ENCODE data around the gene ZBTB20.

Gene ZBTB20

GRCh38 chr3:114456742-114457141, 690.3 kb downstream of the ZBTB20 start:
- in situ Hi-C loops (cut with HindIII; ENCODE audit: low sequenced_read_pairs) = no loop called here

GRCh38 chr3:114455432-114455831, 691.7 kb downstream of the ZBTB20 start:
- in situ Hi-C loops (cut with HindIII; ENCODE audit: low sequenced_read_pairs) = no loop called here

GRCh38 chr3:114454551-114455251, 692.4 kb downstream of the ZBTB20 start:
- in situ Hi-C loops (cut with HindIII; ENCODE audit: low sequenced_read_pairs) = no loop called here

DNA sequence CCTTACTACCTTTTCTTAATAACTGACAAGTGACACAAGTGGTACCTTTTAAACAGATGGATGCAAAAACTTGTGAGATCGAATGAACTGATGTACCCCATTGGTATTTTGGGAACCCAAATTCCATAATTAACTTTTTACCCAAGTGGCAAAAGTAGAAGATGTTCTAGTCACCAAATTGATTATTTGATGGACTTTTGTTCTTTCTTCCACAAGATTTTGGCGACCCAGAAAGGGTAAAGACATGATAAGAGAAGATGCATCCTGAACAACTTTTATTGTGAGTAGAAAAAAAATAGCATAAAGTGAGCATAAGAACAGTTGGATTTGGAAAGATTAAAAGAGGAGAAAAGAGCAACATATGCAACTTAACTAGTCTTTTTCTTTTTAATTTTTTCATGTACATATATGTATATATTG, 693.7 kb downstream of the ZBTB20 start:
- in situ Hi-C loops (cut with HindIII; ENCODE audit: low sequenced_read_pairs) = no loop called here

DNA sequence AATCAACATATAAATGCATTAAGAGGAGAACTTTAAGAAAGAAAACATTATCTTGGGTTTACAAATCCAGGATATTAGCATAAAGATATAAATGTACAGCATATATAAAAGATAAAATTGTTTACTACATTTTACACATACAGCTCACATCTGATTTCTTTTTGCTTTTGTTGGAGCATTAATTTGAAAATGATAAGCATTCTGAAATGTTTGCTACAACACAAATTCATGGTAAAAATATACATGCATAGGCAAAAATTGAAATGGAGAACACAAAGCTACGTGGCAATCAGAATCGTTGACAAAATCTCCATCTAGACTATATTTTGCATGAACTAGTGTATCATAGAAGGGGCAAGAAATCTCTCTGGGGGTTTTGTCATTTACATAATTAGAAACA, 694.2 kb downstream of the ZBTB20 start:
- in situ Hi-C loops (cut with HindIII; ENCODE audit: low sequenced_read_pairs) = no loop called here

DNA sequence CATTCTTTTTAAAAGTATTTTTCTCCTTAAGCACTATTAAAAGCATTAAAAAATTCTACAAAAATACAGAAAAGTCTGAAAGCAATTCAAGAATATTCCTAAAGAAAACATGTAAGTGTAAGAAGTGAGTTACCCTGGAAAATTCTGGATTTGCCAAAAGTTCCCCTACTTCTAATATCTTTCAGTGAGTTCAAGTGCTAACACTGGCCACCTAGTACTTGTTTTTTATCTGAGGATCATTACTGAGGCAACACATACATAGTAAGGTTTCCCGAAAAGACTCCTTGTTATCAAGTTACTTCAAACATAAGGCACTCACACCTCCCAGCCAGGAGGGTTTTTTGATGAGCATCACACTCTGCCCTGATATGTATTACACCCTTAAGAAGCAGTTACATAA, 694.8 kb downstream of the ZBTB20 start:
- in situ Hi-C loops (cut with HindIII; ENCODE audit: low sequenced_read_pairs) = no loop called here

DNA sequence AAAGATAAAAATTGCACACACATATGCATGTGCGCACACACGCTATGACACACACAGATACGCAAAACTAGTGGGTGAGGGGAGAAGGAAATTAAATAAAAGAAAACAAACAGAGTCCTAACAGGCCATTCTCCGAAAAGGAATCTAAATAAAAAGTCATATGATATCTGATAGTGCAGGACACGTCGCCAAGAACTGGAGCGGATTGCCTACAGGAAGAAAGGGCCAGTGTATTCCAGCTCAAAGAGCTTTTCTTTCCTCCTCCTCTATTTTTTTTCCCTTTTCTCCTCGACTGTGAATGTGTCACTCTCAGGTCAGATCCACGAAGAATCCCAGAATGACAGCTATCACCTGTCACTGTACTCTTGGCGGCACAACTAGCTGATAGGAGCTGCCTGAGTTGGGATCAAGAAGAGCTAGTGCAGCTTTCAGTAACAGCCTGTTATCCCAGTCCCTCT, 695.5 kb downstream of the ZBTB20 start:
- in situ Hi-C loops (cut with HindIII; ENCODE audit: low sequenced_read_pairs) = no loop called here

DNA sequence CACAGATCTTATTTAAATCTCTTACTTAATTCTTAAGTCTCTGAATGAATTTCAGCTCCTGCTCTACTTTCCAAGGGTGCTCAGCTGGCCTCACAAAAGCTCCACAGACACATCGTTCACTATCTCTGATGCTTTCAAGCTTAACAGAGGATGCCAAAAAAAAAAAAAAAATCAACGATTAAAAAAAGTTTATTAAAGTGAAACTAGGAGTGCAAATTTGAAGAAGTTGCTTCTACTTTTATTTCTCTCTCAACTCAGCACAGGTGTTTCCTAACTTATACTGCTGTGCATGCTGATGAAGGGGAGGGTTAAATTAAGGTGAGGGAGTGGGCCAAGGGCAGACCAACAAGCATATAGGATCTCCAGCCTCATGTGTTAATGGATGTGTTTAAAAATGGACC, 696.0 kb downstream of the ZBTB20 start:
- in situ Hi-C loops (cut with HindIII; ENCODE audit: low sequenced_read_pairs) = no loop called here

DNA sequence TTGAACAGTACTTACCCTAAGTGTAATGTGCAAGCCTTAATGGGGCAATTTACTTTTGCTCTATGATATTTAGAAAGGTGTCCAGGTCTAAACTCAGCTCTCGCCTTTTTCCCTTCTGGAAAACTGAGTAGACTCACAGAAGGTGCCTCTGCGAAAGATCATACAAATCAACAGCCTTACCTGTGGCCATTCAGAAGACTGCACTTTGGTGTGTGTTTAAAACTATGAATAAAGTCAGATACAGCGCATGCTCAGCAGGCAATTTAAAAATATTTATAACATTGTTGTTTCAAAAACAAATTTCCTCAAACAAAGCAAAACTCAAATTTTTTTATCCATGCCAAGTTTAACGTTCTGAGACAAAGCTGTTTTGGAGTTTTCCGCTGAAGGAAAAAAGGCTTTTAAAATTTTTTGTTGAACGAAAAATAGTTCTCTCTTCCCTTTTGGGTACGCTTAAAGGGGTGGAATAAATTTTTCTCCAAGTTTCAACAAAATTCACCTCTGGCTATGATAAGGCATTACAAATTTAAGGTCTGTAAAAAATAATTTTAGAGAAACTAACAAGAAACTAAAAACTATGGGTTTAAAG, 697.0 kb downstream of the ZBTB20 start:
- in situ Hi-C loops (cut with HindIII; ENCODE audit: low sequenced_read_pairs) = no loop called here

DNA sequence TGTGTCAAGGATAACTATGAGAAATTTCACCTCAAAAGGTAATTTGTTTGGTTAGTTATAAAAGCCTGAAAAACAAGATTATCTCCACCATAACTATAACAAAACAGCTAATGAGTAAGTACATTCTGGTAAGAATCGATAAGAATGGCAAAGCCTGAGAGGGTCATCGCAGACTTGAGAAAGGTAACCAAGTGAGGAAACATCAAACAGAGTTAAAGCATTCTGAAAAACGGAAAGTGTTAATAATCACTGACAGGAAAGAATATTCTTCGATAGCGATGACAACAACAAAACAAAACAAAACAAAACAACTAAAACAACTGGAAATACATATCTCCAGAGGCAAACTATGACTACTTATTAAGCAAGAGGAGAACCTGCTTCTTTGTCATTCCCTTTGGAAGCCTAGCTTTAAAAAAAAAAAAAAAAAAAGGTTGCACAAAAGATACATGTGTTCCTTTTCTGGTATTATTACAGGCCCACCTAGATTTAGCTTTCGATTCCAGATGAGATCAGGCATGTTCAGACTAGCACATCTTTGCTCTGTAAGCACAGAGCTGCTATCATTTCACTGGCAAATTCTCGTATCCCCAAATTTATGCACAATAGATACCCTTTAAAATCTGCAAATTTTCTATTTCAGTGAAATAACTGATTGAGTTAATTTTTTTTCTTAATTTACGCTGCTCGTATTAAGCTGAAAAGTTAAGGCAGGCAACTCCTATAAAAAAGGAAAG, 697.6 kb downstream of the ZBTB20 start:
- in situ Hi-C loops (cut with HindIII; ENCODE audit: low sequenced_read_pairs) = no loop called here

DNA sequence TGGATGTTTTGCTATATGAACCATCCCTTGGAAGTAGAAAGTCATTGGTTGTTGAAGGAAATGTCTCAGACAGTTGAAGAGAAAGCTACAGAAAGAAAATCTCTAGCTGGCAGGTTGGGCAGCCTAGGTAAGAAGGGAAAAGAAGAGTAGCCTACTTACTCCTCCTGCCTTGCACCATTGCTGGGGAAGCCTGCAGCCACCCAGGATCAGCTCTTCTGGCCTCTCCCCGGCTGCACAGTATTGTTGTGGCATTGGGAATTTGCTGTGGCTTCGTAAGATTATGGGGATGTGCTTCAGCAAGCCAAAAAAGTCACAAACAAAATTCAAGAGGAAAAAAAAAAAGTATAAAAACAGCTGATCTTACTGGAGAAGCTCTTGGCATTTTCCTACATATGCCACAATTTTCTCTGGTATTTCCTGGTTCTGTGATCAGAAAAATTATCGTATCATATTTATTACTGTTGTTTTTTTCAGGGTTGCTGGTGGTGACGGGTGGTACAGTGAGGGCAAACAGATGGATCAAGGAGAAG, 699.1 kb downstream of the ZBTB20 start:
- in situ Hi-C loops (cut with HindIII; ENCODE audit: low sequenced_read_pairs) = no loop called here

- in situ Hi-C loops (cut with HindIII; ENCODE audit: low sequenced_read_pairs) = no loop called here
These were observed 699.5 kb downstream of the ZBTB20 start for GRCh38 chr3:114447545-114447944.

DNA sequence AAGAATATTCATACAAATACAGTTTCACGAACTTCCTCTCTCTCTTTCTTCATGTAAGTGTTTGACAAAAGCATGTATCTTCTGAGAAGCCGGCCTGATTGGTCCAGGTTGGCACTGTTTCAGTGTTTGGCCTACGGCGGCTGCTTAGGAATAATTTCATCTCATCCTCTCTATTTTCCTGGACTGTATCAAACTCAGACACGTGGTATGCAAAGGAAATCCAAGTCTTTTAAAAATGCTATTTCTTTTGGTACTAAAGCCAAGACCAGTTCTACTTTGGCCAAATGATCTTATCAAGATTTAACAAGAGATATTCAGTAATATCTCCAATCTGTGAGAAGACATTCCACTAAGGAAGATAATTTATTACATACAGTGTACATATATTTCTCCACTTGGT, 700.5 kb downstream of the ZBTB20 start:
- in situ Hi-C loops (cut with HindIII; ENCODE audit: low sequenced_read_pairs) = no loop called here

GRCh38 chr3:114445233-114445632, 701.9 kb downstream of the ZBTB20 start:
- in situ Hi-C loops (cut with HindIII; ENCODE audit: low sequenced_read_pairs) = no loop called here

DNA sequence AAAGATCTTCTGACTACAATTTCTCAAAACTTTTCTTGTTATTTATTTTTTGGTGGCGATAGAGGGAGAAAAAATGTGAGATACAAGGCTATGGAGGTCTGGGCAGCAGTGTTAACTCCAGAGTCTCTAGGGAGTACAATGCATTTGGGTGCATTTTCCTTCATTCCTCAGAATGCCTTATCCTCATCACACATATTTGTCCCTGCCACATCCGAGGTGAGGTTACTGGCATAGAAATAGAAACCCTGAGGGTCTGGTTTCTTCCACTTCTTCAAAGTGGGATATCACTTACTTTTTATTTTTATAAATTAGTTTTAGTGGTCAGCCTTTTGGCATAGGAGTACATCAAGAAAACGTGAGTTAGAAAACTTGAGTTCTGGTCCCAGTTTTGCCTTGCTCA, 702.9 kb downstream of the ZBTB20 start:
- in situ Hi-C loops (cut with HindIII; ENCODE audit: low sequenced_read_pairs) = no loop called here

- in situ Hi-C loops (cut with HindIII; ENCODE audit: low sequenced_read_pairs) = no loop called here
These were observed 704.8 kb downstream of the ZBTB20 start for GRCh38 chr3:114442246-114442645.

- in situ Hi-C loops (cut with HindIII; ENCODE audit: low sequenced_read_pairs) = no loop called here
These were observed 705.7 kb downstream of the ZBTB20 start for GRCh38 chr3:114441386-114441785.

- in situ Hi-C loops (cut with HindIII; ENCODE audit: low sequenced_read_pairs) = no loop called here
These were observed 706.4 kb downstream of the ZBTB20 start for GRCh38 chr3:114440700-114441099.

- in situ Hi-C loops (cut with HindIII; ENCODE audit: low sequenced_read_pairs) = no loop called here
These were observed 707.8 kb downstream of the ZBTB20 start for GRCh38 chr3:114439284-114439683.

DNA sequence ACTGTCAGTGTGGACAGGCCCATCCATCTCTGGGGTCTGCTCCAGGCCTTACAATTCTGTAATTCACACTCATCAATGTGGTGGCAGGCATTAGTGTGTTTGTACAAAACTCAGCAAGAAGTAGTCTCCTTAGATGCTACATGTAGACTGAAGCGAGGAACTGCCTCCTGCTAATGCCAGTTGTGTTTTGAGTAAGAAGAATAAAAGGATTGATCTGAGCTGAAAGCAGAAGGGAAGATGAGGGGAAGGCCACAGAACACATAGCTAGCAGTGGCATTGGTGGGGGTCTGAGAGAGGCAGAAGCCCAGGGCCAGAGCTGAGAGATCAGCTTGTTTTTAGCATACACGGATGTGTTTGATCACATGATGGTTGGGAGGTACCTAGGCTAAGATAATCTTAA, 709.2 kb downstream of the ZBTB20 start:
- in situ Hi-C loops (cut with HindIII; ENCODE audit: low sequenced_read_pairs) = no loop called here

DNA sequence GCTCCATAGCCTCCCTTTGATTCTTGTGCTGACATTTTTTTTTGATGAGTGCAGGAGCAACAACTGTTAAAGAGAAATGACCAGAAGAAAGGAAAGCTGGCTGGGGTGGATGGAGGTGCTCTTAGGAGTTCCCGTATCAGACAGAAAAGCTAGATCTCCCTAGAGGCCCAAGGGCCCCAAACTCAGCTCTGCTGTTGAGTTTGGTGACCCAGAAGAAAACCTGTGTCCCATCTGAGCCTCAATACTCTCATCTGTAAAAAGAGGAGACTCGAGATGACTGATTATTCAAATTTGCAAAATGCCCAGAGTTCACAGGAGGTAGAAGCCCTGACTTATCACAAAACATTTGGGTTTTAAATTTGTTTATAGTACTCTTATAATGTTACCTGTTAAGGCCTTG, 710.9 kb downstream of the ZBTB20 start:
- in situ Hi-C loops (cut with HindIII; ENCODE audit: low sequenced_read_pairs) = no loop called here

Data from DLD1 (cell line).